D721Med (cell line): ENCODE results near the gene CASD1.

ENCODE experiments used
- DNase-seq: peaks from one replicate; pipeline ENCODE4 v3.0.0; 2011; ENCODE audit warnings: low spot score; ENCODE audit not compliant: insufficient read length
- FAIRE-seq: peaks from 2 replicates; lab custom pipeline; 2011; peaks lifted over from hg19 to GRCh38; lab: Jason Lieb, UNC
- TF ChIP-seq, protein P1 (sequence below): IDR thresholded peaks from 2 replicates; pipeline ENCODE4 v1.5.1; 2012; ENCODE audit warnings: mild to moderate bottlenecking, control low read depth; ENCODE audit not compliant: insufficient read depth; ENCODE audit errors: missing control alignments

The CASD1 gene

DNA sequence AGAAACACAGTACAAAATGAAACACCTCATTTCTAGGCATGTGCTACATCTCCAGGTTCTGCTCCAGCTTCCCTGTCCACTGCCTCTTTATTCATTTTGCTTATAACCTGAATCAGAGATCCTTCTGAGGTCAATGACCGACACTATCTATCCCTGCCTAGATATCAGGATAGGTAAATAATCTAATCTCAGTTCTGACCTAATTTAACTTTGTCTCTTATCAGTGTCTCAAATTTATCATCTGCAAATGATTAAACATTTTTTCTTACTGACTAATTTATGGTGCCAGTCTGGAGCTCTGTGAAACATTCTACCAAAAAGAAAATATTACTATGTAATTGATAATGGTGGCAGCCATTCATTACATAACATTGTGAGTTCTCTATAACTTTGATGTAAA is 85.3 kb downstream of the CASD1 start:
- FAIRE-seq (no peak), DNase-seq (no peak)
- TF ChIP-seq, protein P1, sequence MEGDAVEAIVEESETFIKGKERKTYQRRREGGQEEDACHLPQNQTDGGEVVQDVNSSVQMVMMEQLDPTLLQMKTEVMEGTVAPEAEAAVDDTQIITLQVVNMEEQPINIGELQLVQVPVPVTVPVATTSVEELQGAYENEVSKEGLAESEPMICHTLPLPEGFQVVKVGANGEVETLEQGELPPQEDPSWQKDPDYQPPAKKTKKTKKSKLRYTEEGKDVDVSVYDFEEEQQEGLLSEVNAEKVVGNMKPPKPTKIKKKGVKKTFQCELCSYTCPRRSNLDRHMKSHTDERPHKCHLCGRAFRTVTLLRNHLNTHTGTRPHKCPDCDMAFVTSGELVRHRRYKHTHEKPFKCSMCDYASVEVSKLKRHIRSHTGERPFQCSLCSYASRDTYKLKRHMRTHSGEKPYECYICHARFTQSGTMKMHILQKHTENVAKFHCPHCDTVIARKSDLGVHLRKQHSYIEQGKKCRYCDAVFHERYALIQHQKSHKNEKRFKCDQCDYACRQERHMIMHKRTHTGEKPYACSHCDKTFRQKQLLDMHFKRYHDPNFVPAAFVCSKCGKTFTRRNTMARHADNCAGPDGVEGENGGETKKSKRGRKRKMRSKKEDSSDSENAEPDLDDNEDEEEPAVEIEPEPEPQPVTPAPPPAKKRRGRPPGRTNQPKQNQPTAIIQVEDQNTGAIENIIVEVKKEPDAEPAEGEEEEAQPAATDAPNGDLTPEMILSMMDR, result no peak

DNA sequence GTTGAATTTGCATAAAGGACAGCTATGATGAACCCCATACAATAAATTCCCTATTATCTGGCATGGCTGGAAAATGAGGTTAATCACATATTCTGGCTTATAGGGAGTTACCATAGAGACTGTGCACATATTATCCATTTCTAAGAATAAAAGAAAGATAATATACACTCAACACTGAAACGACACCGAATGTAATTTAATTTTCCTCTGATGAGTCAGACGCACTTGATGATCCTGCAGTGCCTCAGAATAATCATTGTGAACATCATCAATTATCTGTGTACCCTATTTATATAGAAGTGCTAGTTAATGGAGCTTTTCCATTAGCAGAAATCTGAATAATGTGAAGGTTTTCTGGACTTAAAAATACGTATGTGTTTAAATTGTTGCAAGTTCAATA is 86.1 kb downstream of the CASD1 start:
- FAIRE-seq (no peak), DNase-seq (no peak)
- TF ChIP-seq, protein P1, result no peak

DNA sequence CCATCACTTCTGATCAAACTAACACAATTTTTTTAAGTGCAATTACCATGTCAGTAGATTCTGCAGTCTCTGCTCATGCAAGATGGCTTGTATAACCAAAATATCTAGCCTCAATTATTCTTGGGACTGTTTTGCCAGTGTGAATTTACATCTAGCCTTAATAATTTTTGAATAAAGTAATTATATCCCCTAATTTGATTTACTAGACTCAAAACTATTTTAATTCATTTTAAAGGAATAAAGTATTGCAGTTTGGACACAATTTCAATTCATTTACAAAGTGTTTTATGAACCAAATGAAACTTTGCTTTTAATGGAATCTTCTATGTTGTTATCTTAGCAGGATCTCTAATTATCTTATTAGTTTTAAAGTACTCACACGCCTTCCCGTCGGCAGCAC is 90.7 kb downstream of the CASD1 start:
- DNase-seq (no peak), FAIRE-seq (no peak)
- TF ChIP-seq, protein P1, result no peak

DNA sequence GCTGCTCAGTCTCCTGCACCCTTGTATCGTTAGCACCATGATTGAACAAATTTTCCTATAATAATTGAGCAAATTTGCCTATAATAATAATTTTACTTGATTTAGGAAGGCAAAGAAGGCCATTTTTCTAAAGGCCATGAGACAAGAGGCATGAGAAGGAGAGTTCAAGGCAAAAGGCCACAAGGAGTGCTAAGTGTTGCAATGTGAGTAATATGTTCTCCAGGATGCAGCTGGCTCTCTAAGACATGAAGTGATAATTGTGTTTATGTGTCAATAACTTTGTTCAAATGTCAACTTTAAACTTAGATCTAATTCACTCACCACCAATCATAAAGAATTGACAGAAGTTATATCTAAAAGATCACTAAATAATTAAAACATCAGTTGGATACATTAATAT is 92.6 kb downstream of the CASD1 start:
- FAIRE-seq (no peak), DNase-seq (no peak)
- TF ChIP-seq, protein P1, result no peak

DNA sequence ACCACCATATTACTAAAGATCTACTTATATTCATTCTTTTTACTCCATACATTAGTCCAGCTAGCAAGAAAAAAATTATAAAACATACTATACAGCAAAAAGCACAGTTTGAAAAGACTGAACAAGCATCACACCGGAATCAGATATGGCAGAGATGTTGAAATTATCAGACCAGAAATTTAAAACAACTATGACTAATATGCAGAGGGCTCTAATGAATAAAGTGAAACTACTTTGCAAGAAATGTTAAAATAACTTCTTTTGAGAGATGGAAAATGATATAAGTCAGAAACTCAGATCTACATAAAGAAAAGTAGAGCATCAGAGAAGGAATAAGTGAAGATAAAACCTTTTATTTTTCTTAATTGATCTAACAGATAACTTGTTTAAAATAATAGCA is 95.4 kb downstream of the CASD1 start:
- TF ChIP-seq, protein P1, result no peak
- no peak for DNase-seq
- FAIRE-seq, result no peak
